ENCODE results near the gene C22orf15.

C22orf15 gene

DNA sequence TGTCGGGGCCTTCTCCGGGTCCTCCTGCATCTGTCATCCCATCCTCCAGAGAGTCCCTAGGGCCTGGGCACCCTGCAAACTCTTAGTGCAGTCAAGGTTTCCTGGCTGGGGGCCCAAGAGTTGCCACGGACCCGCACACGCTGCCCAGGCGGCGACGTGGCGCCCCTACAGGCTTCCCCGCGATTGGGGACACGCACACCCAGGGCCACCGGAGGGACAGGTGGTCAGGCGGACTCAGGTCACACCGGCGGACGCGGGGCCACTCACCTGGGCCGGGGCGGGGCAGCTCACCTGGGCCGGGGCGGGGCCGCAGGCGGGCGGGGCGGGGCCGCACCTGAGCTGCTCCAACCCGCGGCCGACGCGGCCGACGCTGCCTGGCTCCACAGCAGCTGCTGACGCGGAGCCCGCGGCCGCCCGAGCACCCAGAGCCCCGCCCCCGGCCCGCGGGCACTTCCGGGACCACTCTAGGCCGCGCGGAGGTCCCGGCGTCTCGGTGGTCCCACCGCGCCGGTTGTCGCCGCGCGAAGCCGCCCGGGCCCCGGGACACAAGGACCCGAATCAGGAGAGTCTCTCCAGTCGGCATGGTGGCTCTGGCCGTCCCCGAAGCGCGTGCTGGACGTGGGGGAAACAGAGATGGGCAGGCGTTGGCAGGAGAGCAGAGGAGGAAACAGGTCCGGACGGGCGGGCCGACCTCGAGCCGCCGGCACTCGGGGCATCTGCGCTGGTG lies 11.9 kb upstream of the C22orf15 start, which contains the start of gene ZNF70:
ZNF70 (minus strand) TSS at position 399 of the 727 bp plus-strand sequence. CDS start 5,972 bp downstream, outside the sequence.
- H3K4me3 ChIP-seq (ENCODE audit: low read depth, low read length): peak within 1 kb of the TSS; percentile 78
- DNase-seq (ENCODE audit: low read depth, low spot score): peak; percentile 76
- in situ Hi-C loops (cut with HindIII; ENCODE audit: low sequenced_read_pairs): no loop called here
- TF ChIP-seq, protein P1, sequence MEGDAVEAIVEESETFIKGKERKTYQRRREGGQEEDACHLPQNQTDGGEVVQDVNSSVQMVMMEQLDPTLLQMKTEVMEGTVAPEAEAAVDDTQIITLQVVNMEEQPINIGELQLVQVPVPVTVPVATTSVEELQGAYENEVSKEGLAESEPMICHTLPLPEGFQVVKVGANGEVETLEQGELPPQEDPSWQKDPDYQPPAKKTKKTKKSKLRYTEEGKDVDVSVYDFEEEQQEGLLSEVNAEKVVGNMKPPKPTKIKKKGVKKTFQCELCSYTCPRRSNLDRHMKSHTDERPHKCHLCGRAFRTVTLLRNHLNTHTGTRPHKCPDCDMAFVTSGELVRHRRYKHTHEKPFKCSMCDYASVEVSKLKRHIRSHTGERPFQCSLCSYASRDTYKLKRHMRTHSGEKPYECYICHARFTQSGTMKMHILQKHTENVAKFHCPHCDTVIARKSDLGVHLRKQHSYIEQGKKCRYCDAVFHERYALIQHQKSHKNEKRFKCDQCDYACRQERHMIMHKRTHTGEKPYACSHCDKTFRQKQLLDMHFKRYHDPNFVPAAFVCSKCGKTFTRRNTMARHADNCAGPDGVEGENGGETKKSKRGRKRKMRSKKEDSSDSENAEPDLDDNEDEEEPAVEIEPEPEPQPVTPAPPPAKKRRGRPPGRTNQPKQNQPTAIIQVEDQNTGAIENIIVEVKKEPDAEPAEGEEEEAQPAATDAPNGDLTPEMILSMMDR (IDR thresholded peaks at IDR 0.05; ENCODE audit: low read depth, low read length): peak; percentile 29

DNA sequence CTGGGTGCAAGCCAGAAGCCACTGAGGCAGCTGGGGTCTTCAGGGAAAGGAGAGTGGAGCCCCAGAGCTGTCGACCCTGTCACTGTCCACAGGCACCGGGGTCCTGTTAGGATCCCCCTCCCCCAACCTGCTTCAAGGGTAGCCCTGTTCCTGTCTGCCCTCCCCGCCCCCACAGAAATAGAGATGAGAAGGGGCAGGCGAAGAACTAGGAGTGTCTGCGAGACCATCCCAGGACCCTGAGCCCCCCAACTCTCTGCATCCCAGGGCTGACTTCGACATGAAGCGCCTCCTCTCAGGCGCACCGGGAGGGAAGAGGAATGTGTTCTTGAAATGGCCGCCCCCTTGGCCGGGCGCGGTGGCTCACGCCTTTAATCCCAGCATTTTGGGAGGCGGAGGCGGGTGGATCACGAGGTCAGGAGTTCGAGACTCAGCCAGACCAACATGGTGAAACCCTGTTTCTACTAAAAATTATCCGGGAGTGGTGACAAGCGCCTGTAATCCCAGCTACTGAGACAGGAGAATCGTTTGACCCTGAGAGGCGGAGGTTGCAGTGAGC lies 11.3 kb upstream of the C22orf15 start:
- in situ Hi-C loops (cut with HindIII; ENCODE audit: low sequenced_read_pairs): no loop called here
- DNase-seq (ENCODE audit: low read depth, low spot score): peak; percentile 16
- TF ChIP-seq, protein P1 (IDR thresholded peaks at IDR 0.05; ENCODE audit: low read depth, low read length): no peak
- H3K4me3 ChIP-seq (ENCODE audit: low read depth, low read length): peak overlapping the region; percentile 78

DNA sequence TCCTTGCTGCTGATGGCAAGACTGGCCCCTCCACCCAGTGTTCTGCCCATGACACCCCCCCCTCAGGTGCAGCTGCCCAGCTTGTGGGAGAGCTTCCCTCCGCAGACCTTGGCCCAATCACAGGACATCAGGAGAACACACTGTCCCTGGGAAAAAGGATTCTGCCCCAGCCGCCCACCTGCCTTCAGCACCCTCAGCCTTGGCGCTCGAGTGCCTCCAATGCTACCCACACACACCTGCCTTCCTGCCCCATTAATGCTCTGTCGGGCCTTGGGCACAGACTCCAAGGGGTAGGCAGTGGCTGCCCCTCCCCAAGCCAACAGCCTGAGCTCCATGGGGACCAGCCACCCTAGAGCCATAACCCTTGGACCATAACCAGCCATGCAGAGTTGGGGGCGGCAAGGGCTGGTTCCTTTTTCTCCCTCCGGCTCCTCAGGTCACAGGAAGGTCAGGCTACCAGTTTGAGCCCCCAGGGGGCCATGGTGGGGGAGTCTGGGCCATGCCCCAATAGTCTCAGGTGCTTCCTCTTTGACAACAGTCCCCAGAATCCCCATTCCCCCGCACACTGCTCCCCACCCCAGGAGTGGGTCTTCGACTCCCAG lies 10.6 kb upstream of the C22orf15 start:
- in situ Hi-C loops (cut with HindIII; ENCODE audit: low sequenced_read_pairs): no loop called here
- H3K4me3 ChIP-seq (ENCODE audit: low read depth, low read length): no peak overlapping the region
- TF ChIP-seq, protein P1 (IDR thresholded peaks at IDR 0.05; ENCODE audit: low read depth, low read length): no peak
- no peak for DNase-seq (ENCODE audit: low read depth, low spot score)

DNA sequence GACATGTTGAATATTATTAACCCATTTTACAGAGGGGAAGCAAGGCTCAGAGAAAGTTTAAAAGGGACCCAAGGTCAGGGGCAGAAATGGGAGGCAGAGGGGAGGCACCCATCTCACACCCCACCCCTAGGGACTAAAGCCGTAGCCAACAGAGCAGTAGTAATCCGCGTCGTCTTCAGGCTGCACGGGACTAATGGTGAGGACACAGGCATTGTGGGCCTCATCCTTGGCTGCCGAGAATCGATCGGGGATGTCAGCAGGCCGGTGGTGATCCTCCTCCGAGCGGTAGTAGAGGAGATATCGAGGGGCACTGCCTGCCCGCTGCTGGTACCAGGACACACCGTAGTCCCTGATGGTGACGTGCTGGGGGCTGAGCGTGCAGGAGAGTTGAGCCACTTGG lies 10.0 kb upstream of the C22orf15 start:
- TF ChIP-seq, protein P1 (IDR thresholded peaks at IDR 0.05; ENCODE audit: low read depth, low read length): no peak
- DNase-seq (ENCODE audit: low read depth, low spot score): no peak
- H3K4me3 ChIP-seq (ENCODE audit: low read depth, low read length): no peak overlapping the region
- in situ Hi-C loops (cut with HindIII; ENCODE audit: low sequenced_read_pairs): no loop called here

DNA sequence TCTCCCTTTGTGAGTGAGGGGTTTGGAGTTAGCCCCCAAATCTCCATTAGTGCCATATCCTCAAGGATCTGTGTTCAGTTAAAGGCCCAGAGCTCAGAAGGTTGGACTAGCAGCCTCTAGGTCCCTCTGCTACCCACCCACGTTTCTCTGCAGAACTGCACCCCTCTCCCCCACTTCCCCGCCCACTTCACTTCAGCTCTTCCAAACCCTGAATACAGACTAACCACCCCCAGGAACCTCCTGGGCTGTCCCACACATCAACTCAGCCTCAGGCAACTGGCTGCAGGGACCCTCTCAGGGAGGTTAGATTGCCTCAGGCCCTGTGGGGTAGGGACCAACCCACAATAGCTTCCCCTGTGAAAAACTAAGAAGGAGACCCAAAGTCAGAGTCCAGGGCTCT lies 9.4 kb upstream of the C22orf15 start:
- no peak overlapping the region for H3K4me3 ChIP-seq (ENCODE audit: low read depth, low read length)
- in situ Hi-C loops (cut with HindIII; ENCODE audit: low sequenced_read_pairs): no loop called here
- no peak for DNase-seq (ENCODE audit: low read depth, low spot score)
- TF ChIP-seq, protein P1 (IDR thresholded peaks at IDR 0.05; ENCODE audit: low read depth, low read length): no peak

DNA sequence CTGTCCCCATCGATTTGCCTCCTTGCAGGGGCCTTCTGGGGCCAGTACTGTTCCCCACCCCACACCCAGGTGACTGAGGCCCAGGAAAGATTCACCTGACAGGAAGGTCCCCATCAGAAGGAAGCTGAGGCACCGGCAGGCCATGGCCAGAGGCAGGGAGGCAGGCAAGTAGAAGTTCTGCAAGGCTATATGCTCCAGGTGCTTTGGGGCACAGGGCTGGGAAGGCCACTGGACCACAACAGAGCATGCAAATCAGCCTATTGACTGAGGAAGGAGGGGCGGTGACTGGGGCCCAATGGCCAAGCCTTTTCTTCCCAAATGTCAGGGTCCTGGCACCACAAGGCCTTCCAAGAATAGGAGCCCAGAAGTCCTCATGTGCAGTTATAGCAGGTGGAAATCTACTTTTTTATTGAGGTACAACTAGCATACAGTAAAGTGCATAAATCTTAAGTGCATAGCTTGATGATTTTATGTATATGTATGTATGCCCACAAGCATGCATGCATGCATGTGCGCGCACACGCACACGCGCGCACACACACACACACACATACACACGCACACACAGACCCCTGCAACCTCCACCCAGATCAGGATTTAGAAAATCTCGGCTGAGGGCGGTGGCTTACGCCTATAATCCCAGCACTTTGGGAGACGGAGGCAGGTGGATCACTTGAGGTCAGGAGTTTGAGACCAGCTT lies 8.4 kb upstream of the C22orf15 start, which contains the start of gene VPREB3:
VPREB3 (minus strand) TSS at position 206 of the 700 bp plus-strand sequence; CDS start at position 144, 62 bp downstream.
- in situ Hi-C loops (cut with HindIII; ENCODE audit: low sequenced_read_pairs): no loop called here
- no peak for DNase-seq (ENCODE audit: low read depth, low spot score)
- no peak within 1 kb of the TSS for H3K4me3 ChIP-seq (ENCODE audit: low read depth, low read length)
- TF ChIP-seq, protein P1 (IDR thresholded peaks at IDR 0.05; ENCODE audit: low read depth, low read length): no peak
